ENCODE results near the gene MYL7. TPM values are rescaled to one million over a fixed set of nuclear protein-coding genes. Genes with fewer than 3 reads are reported as not detected.

MYL7 gene
- total and polyA plus RNA-seq, 2 donors (not counting 3 experiments of a cell fraction or from before 2014, with no cell fraction given) = not detected

DNA sequence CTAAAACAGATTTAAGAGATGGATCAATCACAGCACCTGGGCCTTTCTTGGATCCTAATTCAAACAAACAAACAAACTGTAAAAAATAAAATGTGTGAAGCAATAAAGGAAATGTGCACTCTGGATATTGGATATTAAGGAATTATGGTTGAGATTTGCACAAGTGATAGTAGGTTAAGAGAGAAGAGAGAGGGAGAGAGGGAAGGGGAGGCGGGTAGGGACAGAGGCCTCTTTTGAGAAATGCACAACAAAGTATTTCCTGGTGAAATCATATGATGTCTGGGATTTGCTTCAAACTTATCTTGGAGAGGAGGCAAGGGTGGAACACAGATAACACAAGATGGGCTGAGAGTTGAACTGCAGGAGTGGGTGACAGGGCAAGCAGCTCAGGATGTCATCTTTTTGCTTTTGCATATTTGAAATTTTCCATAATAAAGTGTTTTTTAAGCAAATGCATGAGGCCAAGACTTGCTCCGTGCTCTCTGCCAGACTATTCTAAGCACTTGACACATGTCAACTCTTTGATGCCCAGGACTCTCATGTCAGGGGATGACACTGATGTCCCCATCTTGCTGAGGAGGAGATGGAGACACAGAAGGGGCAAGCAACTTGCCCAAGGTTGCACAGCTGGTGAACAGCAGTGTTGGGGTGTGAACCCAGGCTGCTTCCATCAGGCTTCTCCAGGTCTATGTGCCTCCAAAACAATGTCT is 46.1 kb downstream of the MYL7 start:
- Histone ChIP-seq H3K27me3 (ENCODE audit: control insufficient read depth in 2 of 2, insufficient read depth in 2 of 2, low read length in 2 of 2) (no peaks in the 10 kb centered on the region), H3K79me2 (ENCODE audit: control insufficient read depth, insufficient read depth, low read length) (no peaks in the 10 kb centered on the region), H2AFZ (ENCODE audit: low read depth, low read length) (no peak overlapping the region), H3K27ac (ENCODE audit: insufficient read depth, low read depth, low read length) (no peak overlapping the region), H3K9ac (replicated peaks; ENCODE audit: extremely low read depth, insufficient read depth, low read length) (no peak overlapping the region), H3K4me3 (replicated peaks in 1 of 3; ENCODE audit: insufficient read depth in 1 of 3, low read depth in 1 of 3, low read length in 3 of 3) (no peak overlapping the region), H4K20me1 (replicated peaks; ENCODE audit: control insufficient read depth, extremely low read depth, insufficient read depth, low read length) (no peaks in the 10 kb centered on the region), H3K4me2 (ENCODE audit: insufficient read depth, low read length) (no peak overlapping the region), H3K9me1 (replicated peaks; ENCODE audit: control insufficient read depth, extremely low read depth, insufficient read depth, low read length) (no peaks in the 10 kb centered on the region), H3K9me3 (replicated peaks; ENCODE audit: control insufficient read depth, insufficient read depth, low read length) (no peaks in the 10 kb centered on the region), H3K36me3 (ENCODE audit: control insufficient read depth in 2 of 2, extremely low read depth in 1 of 2, insufficient read depth in 2 of 2, low read length in 2 of 2) (no peaks in the 10 kb centered on the region), H3K4me1 (ENCODE audit: control insufficient read depth, extremely low read depth, insufficient read depth, low read length) (no peaks in the 10 kb centered on the region)
- no peak for FAIRE-seq
- no TSS peak for BruUV-seq (replicated peaks)
- ChIA-PET POLR2A (no interaction called here), CTCF (no interaction called here)
- no peak for DNase-seq (ENCODE audit: low read depth, low spot score)
- intact Hi-C loops (cut with micrococcal nuclease) (no loop called here), dilution Hi-C loops (cut with MboI; ENCODE audit: extremely low pct_ligation_motif_present, low sequenced_read_pairs) (no loop called here)
- TF ChIP-seq EZH2 (IDR thresholded peaks at IDR 0.05; ENCODE audit: borderline replicate concordance, low read depth, low read length, severe bottlenecking) = no peak
- no peak for TF ChIP-seq POLR2A (IDR thresholded peaks at IDR 0.05; ENCODE audit: low read depth, low read length)
- no peak for TF ChIP-seq JUN (IDR thresholded peaks at IDR 0.05; ENCODE audit: borderline replicate concordance, insufficient read depth, insufficient read length, low read depth)
- TF ChIP-seq, protein P1, sequence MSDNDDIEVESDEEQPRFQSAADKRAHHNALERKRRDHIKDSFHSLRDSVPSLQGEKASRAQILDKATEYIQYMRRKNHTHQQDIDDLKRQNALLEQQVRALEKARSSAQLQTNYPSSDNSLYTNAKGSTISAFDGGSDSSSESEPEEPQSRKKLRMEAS (IDR thresholded peaks at IDR 0.05; ENCODE audit: insufficient read depth, insufficient read length) = no peak
- TF ChIP-seq, protein P2, sequence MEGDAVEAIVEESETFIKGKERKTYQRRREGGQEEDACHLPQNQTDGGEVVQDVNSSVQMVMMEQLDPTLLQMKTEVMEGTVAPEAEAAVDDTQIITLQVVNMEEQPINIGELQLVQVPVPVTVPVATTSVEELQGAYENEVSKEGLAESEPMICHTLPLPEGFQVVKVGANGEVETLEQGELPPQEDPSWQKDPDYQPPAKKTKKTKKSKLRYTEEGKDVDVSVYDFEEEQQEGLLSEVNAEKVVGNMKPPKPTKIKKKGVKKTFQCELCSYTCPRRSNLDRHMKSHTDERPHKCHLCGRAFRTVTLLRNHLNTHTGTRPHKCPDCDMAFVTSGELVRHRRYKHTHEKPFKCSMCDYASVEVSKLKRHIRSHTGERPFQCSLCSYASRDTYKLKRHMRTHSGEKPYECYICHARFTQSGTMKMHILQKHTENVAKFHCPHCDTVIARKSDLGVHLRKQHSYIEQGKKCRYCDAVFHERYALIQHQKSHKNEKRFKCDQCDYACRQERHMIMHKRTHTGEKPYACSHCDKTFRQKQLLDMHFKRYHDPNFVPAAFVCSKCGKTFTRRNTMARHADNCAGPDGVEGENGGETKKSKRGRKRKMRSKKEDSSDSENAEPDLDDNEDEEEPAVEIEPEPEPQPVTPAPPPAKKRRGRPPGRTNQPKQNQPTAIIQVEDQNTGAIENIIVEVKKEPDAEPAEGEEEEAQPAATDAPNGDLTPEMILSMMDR (IDR thresholded peaks at IDR 0.05; ENCODE audit: extremely low read depth in 1 of 2, insufficient read depth in 1 of 2, low read depth in 1 of 2, low read length in 2 of 2) = no peak
- no peak for TF ChIP-seq FOS (IDR thresholded peaks at IDR 0.05; ENCODE audit: borderline replicate concordance, insufficient read depth, low read length)
- TF ChIP-seq GATA2 (IDR thresholded peaks at IDR 0.05; ENCODE audit: insufficient read depth, insufficient read length, low read depth, low read length) = no peak
- no peak for TF ChIP-seq POLR2AphosphoS5 (IDR thresholded peaks at IDR 0.05; ENCODE audit: insufficient read depth, low read depth, low read length)
- no peak for TF ChIP-seq MYC (IDR thresholded peaks at IDR 0.05; ENCODE audit: low read depth, low read length)

Data from endothelial cell of umbilical vein (primary cell).